GM19467 (cell line): Measurements from ENCODE around the gene NOTCH2NLA.
"Not testable (repeated sequence)": the region's sequence is repeated elsewhere in the genome, so short reads cannot be mapped to it uniquely, and the experiment has no call there.

Source experiments
- ATAC-seq: cut with Tn5 transposase; IDR thresholded peaks from one replicate; pipeline ENCODE4 v1.9.1; 2021; ENCODE audit warnings: mild to moderate bottlenecking, moderate library complexity; ENCODE audit not compliant: unreplicated experiment

Gene NOTCH2NLA

GRCh38 chr1:146228710-146229477, at the start of gene NOTCH2NLA:
TSS of gene NOTCH2NLA (minus strand) at chr1:146229021. CDS start at chr1:146189337, 39,684 bp downstream.
- not testable (repeated sequence) for ATAC-seq

DNA sequence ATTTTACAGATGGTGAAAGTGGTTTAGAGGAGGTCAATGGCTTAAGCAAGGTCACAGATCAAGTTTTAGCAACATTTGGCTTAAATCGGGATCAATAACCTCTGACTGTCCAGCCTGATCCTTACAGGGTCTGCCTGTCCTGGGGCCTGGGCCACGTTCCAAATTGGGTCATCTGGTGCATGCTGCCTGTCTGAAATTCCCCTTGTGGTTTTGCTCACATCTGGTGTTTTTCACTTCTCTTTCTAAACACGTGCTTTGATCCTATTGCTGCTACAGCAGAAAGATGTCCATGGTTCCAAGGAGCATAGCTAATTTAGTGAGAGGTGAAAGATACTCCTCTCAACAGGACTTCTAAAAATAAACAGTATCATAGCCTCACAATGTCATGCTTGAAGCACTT, 49.5 kb upstream of the NOTCH2NLA start:
- peak; percentile 52 for ATAC-seq

DNA sequence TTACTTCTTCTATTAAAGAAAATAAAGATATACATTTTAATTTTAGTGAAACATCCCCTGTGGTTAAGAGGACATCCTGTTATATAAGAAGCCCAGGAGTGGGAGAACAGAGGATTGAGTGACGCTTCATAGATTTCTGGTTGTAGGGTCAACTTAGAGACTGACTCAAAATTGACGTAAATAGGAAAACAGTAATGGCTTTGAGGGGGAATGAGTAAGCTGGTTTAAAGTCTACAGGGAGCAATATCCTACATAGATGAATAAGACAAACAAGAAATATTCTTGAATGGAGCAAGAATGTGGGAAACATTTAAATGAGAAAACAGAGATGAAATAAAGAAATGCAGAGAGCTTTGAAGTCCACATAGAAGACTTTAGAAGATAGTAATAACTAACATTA, 48.3 kb upstream of the NOTCH2NLA start:
- not testable (repeated sequence) for ATAC-seq

GRCh38 chr1:146274083-146274482, 45.3 kb upstream of the NOTCH2NLA start:
- not testable (repeated sequence) for ATAC-seq

GRCh38 chr1:146273194-146273593, 44.4 kb upstream of the NOTCH2NLA start:
- not testable (repeated sequence) for ATAC-seq

- ATAC-seq, result not testable (repeated sequence)
Measured at GRCh38 chr1:146272734-146273133, 43.9 kb upstream of the NOTCH2NLA start.

DNA sequence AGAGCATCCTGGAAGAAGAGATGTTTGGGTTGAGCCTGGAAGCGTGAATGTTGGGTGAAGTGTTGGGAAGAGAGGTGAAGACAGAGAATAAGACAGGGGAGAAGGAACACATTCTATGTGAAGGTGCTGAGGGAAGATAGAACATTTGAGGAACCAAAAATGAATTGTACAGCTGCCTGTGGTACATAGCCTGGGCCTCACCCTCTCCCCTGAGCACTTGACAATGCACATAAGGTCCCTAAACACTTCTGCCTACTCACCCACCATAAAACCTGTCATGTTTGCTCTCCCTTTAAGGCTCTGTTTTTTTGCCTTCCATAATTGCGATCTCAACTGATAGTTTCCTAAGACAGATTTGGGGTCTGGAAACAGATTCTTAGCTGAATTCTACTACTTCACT, 43.2 kb upstream of the NOTCH2NLA start:
- not testable (repeated sequence) for ATAC-seq

DNA sequence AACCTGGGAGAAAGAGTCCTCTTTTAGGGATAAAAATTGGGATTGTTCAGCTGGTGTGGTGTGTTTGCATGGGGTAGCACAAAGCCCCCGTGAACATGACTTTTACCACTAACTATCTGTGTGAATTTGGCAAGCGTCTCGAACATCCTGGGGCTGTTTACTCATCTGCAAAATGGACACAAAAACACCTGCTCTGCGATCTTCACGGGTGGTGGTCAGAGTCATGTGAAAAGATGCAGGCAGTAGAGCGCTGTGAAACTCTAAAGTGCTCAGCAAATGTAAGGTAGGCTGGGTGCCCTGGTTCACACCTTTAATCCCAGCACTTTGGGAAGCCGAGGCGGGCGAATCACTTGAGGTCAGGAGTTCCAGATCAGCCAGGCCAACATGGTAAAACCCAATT, 41.3 kb upstream of the NOTCH2NLA start:
- ATAC-seq, result not testable (repeated sequence)

GRCh38 chr1:146266179-146266748, 37.4 kb upstream of the NOTCH2NLA start:
- ATAC-seq, result not testable (repeated sequence)

DNA sequence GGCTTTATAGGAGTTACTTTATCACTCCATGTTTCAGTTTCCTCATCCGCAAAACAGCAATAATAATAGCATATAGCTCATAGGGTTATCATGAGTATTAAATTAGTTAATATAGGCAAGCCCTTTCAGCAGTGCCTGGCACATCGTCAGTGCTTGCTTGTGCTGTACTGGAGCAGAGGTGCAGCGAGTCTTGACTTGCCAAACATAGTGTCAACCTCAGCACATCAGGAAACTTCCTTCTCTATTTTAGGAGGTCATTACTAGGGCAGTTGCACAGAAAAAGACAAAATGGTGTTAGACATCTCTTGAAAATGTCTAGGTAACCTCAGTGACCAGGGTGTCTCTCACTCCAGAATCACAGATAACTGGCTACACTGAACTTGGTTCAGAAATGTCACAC, 35.9 kb upstream of the NOTCH2NLA start:
- not testable (repeated sequence) for ATAC-seq

DNA sequence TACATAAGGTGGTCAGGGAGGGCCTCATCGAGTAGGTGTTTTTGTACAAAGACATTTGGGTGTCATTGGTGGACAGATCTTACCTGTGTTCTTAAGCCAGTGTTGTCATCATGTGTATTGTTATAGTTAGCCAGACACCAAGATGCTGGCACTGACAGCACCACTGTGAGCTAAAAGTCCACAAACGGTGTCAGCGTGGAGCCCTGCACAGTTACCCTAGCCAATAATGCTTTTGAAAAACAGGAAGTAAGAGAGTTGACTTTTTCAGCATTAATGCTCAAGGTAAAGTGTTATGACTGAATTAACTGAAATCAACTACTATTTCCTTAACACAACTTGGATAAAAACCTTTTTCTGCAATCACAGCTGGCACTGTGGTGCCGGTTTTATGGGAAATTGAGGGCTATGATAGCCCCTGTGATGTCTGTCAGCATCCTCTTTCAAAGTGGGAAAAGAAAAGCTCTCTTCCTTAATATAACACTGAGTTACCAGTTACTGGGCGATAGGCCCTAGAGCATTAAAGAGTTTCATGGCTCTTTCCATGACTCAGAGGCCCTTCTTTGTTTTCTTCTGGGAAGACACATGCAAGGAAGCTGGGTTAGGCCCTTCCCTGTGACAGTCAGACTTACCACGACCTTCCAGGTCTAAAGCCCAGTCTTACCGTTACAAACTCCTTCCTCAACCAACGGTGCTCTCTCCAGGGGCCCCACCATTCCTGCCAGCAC, 31.3 kb upstream of the NOTCH2NLA start:
- ATAC-seq, result not testable (repeated sequence)

- ATAC-seq, result not testable (repeated sequence)
Measured at GRCh38 chr1:146257992-146258552, 29.3 kb upstream of the NOTCH2NLA start.

- not testable (repeated sequence) for ATAC-seq
Measured at GRCh38 chr1:146254569-146255197, 25.9 kb upstream of the NOTCH2NLA start.

DNA sequence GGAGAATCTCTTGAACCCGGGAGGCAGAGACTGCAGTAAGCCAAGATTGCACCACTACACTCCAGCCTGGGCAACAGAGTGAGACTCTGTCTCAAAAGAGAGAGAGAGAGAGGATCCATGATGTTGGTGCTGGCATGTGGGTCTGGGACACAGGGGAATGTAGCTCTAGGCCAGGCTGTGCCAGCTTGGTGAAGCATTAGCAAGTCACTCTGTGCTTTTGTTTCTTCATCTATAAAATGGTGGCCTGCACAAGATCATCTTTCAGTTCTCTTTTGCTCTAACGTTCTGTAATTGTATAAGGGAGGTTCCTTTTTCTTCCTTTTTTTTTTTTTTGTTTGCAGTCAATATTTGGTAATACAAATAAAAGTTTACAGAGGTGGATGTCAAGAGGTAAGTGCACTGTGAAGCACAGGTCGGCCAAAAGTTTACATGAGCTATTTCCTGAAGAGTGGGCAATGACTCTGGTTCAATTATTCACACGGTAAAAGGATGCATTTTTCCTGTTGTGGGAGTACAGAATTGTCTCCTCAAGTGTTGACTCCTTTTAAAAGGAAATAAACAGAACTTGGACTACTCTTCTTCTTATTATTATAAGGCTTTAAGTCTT, 24.5 kb upstream of the NOTCH2NLA start:
- ATAC-seq, result not testable (repeated sequence)

- ATAC-seq, result not testable (repeated sequence)
Measured at GRCh38 chr1:146251523-146251922, 22.7 kb upstream of the NOTCH2NLA start.

DNA sequence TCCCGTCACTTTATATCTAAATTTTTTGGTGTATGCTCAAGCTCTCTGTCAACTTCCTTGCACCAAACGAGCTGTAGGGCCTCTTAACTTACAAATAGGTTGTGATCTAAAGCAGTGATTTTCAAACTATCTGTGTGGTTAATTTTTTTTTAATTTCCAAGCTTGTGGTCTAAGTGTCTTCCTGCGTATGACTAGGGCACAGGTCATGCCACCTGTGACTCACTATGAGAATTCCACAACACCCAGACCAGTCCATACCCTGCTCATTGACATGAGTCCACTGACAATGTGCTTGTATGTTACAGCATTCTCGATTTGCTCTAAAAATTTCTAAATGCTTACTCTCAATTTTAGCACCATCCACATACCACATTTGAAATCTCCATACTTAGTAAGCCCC, 19.8 kb upstream of the NOTCH2NLA start:
- not testable (repeated sequence) for ATAC-seq

GRCh38 chr1:146236626-146237025, 7.8 kb upstream of the NOTCH2NLA start:
- not testable (repeated sequence) for ATAC-seq

DNA sequence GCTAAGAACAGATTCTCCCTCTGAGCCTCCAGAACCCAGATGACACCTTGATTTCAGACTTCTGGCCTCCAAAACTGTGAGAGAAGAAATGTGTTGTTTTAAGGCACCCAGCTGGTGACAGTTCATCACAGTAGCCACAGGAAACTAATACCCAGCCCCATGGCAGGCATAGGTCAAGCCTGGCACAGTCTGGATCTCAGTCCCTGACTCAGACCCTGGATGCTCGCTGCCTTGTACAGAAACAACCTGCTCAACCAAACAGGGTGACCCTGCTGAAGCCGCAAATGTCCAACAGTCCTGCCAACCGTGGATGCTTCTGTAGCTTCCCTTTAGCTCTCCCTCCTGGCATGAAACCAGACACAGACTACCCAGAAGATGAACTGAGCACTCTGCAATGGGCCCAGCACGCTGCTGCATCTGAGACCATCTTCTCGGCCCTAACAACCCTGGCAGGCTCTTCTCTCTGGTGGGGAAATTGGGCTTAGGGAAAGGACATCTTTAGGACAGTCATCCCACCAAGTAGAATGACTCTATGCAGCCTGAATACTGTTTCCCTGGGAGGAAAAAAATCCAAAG, 7.3 kb upstream of the NOTCH2NLA start:
- not testable (repeated sequence) for ATAC-seq

- not testable (repeated sequence) for ATAC-seq
Measured at GRCh38 chr1:146228144-146228682, 608 bp downstream of the NOTCH2NLA start.

GRCh38 chr1:146174531-146174930, 54.3 kb downstream of the NOTCH2NLA start:
- not testable (repeated sequence) for ATAC-seq
